AG04450 (cell line): ENCODE data around the gene HTR3B. TPM values are rescaled to one million over a fixed set of nuclear protein-coding genes. Genes with fewer than 3 reads are reported as not detected.
"Not testable (repeated sequence)": the region's sequence is repeated elsewhere in the genome, so short reads cannot be mapped to it uniquely, and the experiment has no call there.

Experiments used
- CTCF ChIA-PET: fragments of 300-600, 350-600 bp; formaldehyde crosslinking; extraction: SDS; loops from one replicate; lab custom pipeline; 2022; ENCODE audit warnings: antibody characterized with exemption, inconsistent platforms; lab: Charles Lee
- POLR2A ChIA-PET: fragments of 350-600 bp; formaldehyde crosslinking; extraction: SDS; loops from one replicate; lab custom pipeline; 2021; ENCODE audit warnings: antibody characterized with exemption, inconsistent platforms; lab: Yijun Ruan, JAX
- DNase-seq: peaks from one replicate; pipeline ENCODE4 v3.0.0-alpha.2; 2011; ENCODE audit warnings: low read depth, low spot score
- H3K27ac ChIP-seq: one replicate; pipeline ENCODE4 v1.5.1; 2012; ENCODE audit warnings: low read depth, low read length, control low read depth
- H3K27me3 ChIP-seq: one replicate; pipeline ENCODE4 v1.6.0; 2012; ENCODE audit warnings: low read length; ENCODE audit not compliant: control insufficient read depth, insufficient read depth
- H3K4me3 ChIP-seq: 2 replicates; pipeline ENCODE4 v1.5.1; 2011; ENCODE audit warnings: mild to moderate bottlenecking, low read depth, low read length, control low read depth
- H3K9me3 ChIP-seq: 2 replicates; pipeline ENCODE4 v1.5.1; 2012; ENCODE audit warnings: low read length; ENCODE audit not compliant: control insufficient read depth, insufficient read depth
- polyA plus RNA-seq: library from polyadenylated mRNA; depleted of rRNA; stranded (reverse); fragments of >200 nt; gene quantifications from 2 replicates; pipeline ENCODE4 v1.2.3, GENCODE V29; 2011
- TF ChIP-seq, protein P1 (sequence below): IDR thresholded peaks from 2 replicates; pipeline ENCODE4 v1.5.1; 2011; ENCODE audit warnings: low read depth, low read length, control low read depth, inconsistent platforms

The HTR3B gene
- polyA plus RNA-seq, 1 experiment: not detected

DNA sequence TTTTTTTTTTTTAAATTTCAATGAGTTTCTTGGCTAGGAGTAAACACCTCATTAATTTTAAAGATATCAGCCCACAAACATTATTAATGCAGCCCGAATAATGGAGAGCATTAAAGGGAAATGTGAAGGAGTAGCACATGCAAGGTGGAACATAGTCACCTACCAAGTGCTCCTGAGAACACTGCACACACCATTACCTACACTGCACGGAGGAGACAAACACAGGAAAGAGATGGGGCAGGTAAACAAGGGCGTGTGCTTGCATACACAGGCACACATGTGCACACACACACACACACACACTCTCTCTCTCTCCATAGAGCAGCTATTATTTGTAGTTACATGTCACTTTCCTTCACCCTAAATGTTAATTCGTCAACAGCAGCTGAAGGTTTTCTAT is 30.2 kb downstream of the HTR3B start:
- CTCF ChIA-PET: interaction anchor here (1.3 kb wide), 1 partner anchor 11 kb away, joined by 3 read pairs; no protein-coding TSS in a partner anchor

DNA sequence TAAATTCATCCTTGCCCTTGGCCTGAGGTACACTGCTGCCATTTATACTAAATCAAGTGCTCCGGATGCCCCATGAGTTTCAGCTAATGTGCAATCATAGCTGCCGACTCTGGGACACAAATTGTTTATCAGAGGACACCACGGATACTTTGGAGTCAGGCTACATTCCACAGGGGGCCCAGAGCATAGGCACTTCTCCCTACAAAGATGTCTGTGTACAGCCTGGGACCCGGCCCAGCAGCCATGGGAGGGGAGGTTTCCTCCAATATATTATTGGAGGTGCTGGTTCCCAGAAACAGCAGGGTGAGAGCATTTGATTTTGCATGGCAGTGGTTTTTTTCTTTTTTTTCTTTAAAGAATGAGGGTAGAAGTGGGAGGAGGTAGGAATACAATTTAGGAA is 31.3 kb downstream of the HTR3B start:
- Histone ChIP-seq H3K4me3 (no peak overlapping the region), H3K27me3 (peaks cover 2% of the 10 kb centered on the region), H3K9me3 (no peaks in the 10 kb centered on the region), H3K27ac (no peak overlapping the region)
- TF ChIP-seq, protein P1, sequence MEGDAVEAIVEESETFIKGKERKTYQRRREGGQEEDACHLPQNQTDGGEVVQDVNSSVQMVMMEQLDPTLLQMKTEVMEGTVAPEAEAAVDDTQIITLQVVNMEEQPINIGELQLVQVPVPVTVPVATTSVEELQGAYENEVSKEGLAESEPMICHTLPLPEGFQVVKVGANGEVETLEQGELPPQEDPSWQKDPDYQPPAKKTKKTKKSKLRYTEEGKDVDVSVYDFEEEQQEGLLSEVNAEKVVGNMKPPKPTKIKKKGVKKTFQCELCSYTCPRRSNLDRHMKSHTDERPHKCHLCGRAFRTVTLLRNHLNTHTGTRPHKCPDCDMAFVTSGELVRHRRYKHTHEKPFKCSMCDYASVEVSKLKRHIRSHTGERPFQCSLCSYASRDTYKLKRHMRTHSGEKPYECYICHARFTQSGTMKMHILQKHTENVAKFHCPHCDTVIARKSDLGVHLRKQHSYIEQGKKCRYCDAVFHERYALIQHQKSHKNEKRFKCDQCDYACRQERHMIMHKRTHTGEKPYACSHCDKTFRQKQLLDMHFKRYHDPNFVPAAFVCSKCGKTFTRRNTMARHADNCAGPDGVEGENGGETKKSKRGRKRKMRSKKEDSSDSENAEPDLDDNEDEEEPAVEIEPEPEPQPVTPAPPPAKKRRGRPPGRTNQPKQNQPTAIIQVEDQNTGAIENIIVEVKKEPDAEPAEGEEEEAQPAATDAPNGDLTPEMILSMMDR: no peak
- no peak for DNase-seq
- ChIA-PET POLR2A (no interaction called here), CTCF (no interaction called here)

More for the DNA sequence above, 30.2 kb downstream of the HTR3B start:
- POLR2A ChIA-PET: no interaction called here
- Histone ChIP-seq H3K9me3 (no peaks in the 10 kb centered on the region), H3K27ac (no peak overlapping the region), H3K4me3 (no peak overlapping the region), H3K27me3 (peaks cover 2% of the 10 kb centered on the region)
- no peak for DNase-seq
- TF ChIP-seq, protein P1: no peak

- H3K9me3 ChIP-seq: no peaks in the 10 kb centered on the region
- H3K27me3 ChIP-seq: peaks cover 2% of the 10 kb centered on the region
- TF ChIP-seq, protein P1: no peak
- no peak for DNase-seq
- CTCF ChIA-PET: no interaction called here
- H3K4me3 ChIP-seq: no peak overlapping the region
- POLR2A ChIA-PET: no interaction called here
- H3K27ac ChIP-seq: no peak overlapping the region
These were observed 33.3 kb downstream of the HTR3B start for GRCh38 chr11:113937918-113938317.

- no peak for DNase-seq
- CTCF ChIA-PET: no interaction called here
- POLR2A ChIA-PET: no interaction called here
- H3K9me3 ChIP-seq: no peaks in the 10 kb centered on the region
- TF ChIP-seq, protein P1: no peak
- H3K27ac ChIP-seq: no peak overlapping the region
- H3K27me3 ChIP-seq: no peaks in the 10 kb centered on the region
- H3K4me3 ChIP-seq: no peak overlapping the region
These were observed 37.7 kb downstream of the HTR3B start for GRCh38 chr11:113942256-113942655.

GRCh38 chr11:113946162-113946561 is 41.6 kb downstream of the HTR3B start:
- H3K9me3 ChIP-seq, DNase-seq, H3K4me3 ChIP-seq, H3K27me3 ChIP-seq, POLR2A ChIA-PET, H3K27ac ChIP-seq: not testable (repeated sequence)
- CTCF ChIA-PET: interaction anchor here (1.4 kb wide), 1 partner anchor 12 kb away, joined by 3 read pairs; no protein-coding TSS in a partner anchor
